Ascending aorta (tissue), 2 donors: ENCODE measurements around the gene MFSD6. TPM values are rescaled to one million over a fixed set of nuclear protein-coding genes. Genes with fewer than 3 reads are reported as not detected.

ENCODE experiments used
- DNase-seq, 2 donors: peaks; one replicate each; pipeline ENCODE4 v3.0.0-alpha.2; 2019; ENCODE audit warnings: low spot score in 2 of 2
- H3K27ac ChIP-seq, 2 donors: fragments of 200-600 bp; sonication (generic); one replicate each; pipeline ENCODE4 v1.5.1; 2016 to 2017; ENCODE audit warnings: mild to moderate bottlenecking in 1 of 2
- H3K27me3 ChIP-seq: fragments of 200-600 bp; sonication (generic); one replicate; pipeline ENCODE4 v1.5.1; 2017
- H3K36me3 ChIP-seq, 2 donors: fragments of 200-600 bp; sonication (generic); one replicate each; pipeline ENCODE4 v1.5.1; 2016
- H3K4me1 ChIP-seq, 2 donors: fragments of 200-600 bp; sonication (generic); one replicate each; pipeline ENCODE4 v1.5.1; 2016 to 2017; ENCODE audit warnings: mild to moderate bottlenecking in 1 of 2
- H3K4me3 ChIP-seq, 2 donors: fragments of 200-600 bp; sonication (generic); one replicate each; pipeline ENCODE4 v1.5.1; 2016 to 2017; ENCODE audit warnings: mild to moderate bottlenecking in 1 of 2
- H3K9me3 ChIP-seq, 2 donors: fragments of 200-600 bp; sonication (generic); one replicate each; pipeline ENCODE4 v1.5.1; 2016
- CTCF ChIP-seq, 3 experiments: fragments of 200-600 bp in 2 of 3; fragments of 450-650 bp in 1 of 3; sonication (generic) in 2 of 3; IDR thresholded peaks; one replicate each; pipeline ENCODE4 v1.5.1; 2016 to 2019; ENCODE audit warnings: antibody characterized with exemption in 3 of 3, mild to moderate bottlenecking in 1 of 3, moderate library complexity in 1 of 3
- intact Hi-C: fragments of 100-400 bp; cut with DNase I; formaldehyde crosslinking; loops from one replicate; pipeline ENCODE4 v1.15.1; 2023
- total RNA-seq: library from RNA; depleted of rRNA; stranded (reverse); fragments of >200 nt; gene quantifications from one replicate; pipeline ENCODE4 v1.1.0, GENCODE V29; 2016

MFSD6 gene
- total RNA-seq, 1 donor from 2014 or later, result 53.2 TPM

- no peak for DNase-seq
- Histone ChIP-seq H3K27me3 (no peaks in the 10 kb centered on the region), H3K4me3 (no peak overlapping the region), H3K36me3 (no peaks in the 10 kb centered on the region), H3K9me3 (no peaks in the 10 kb centered on the region), H3K4me1 (no peaks in the 10 kb centered on the region), H3K27ac (no peak overlapping the region)
- TF ChIP-seq CTCF (IDR thresholded peaks at IDR 0.05), result no peak
- intact Hi-C loops, result no loop called here
Observed at GRCh38 chr2:190455358-190456095, 47.4 kb downstream of the MFSD6 start.

- no peak overlapping the region for H3K4me3 ChIP-seq
- intact Hi-C loops, result no loop called here
- H3K4me1 ChIP-seq, result no peaks in the 10 kb centered on the region
- no peak for TF ChIP-seq CTCF (IDR thresholded peaks at IDR 0.05)
- no peaks in the 10 kb centered on the region for H3K27me3 ChIP-seq
- H3K36me3 ChIP-seq, result no peaks in the 10 kb centered on the region
- H3K9me3 ChIP-seq, result no peaks in the 10 kb centered on the region
- no peak overlapping the region for H3K27ac ChIP-seq
- DNase-seq, result no peak
Observed at GRCh38 chr2:190456833-190457232, 48.7 kb downstream of the MFSD6 start.

- no peak for DNase-seq
- H3K9me3 ChIP-seq, result no peaks in the 10 kb centered on the region
- H3K36me3 ChIP-seq, result no peaks in the 10 kb centered on the region
- H3K27ac ChIP-seq, result no peak overlapping the region
- no peak for TF ChIP-seq CTCF (IDR thresholded peaks at IDR 0.05)
- H3K4me1 ChIP-seq, result no peaks in the 10 kb centered on the region
- intact Hi-C loops, result no loop called here
- H3K4me3 ChIP-seq, result no peak overlapping the region
- H3K27me3 ChIP-seq, result no peaks in the 10 kb centered on the region
Observed at GRCh38 chr2:190457256-190457655, 49.1 kb downstream of the MFSD6 start.

GRCh38 chr2:190458352-190459107 is 50.4 kb downstream of the MFSD6 start:
- no peak overlapping the region for H3K4me3 ChIP-seq
- no peaks in the 10 kb centered on the region for H3K27me3 ChIP-seq
- intact Hi-C loops, result no loop called here
- no peak overlapping the region for H3K27ac ChIP-seq
- TF ChIP-seq CTCF (IDR thresholded peaks at IDR 0.05), result no peak
- no peaks in the 10 kb centered on the region for H3K36me3 ChIP-seq
- H3K4me1 ChIP-seq, result no peaks in the 10 kb centered on the region
- no peaks in the 10 kb centered on the region for H3K9me3 ChIP-seq
- no peak for DNase-seq

GRCh38 chr2:190459881-190460280 is 51.7 kb downstream of the MFSD6 start:
- no peak for DNase-seq
- Histone ChIP-seq H3K9me3 (no peaks in the 10 kb centered on the region), H3K4me3 (no peak overlapping the region), H3K27me3 (no peaks in the 10 kb centered on the region), H3K4me1 (no peaks in the 10 kb centered on the region), H3K36me3 (no peaks in the 10 kb centered on the region), H3K27ac (no peak overlapping the region)
- TF ChIP-seq CTCF (IDR thresholded peaks at IDR 0.05), result no peak
- intact Hi-C loops, result no loop called here
